HG03442 (cell line): ENCODE measurements around the gene POGLUT2.
"Not testable (repeated sequence)": the region's sequence is repeated elsewhere in the genome, so short reads cannot be mapped to it uniquely, and the experiment has no call there.

ENCODE experiments used
- ATAC-seq: cut with Tn5 transposase; IDR thresholded peaks from one replicate; pipeline ENCODE4 v1.9.1; 2021; ENCODE audit warnings: mild to moderate bottlenecking, moderate library complexity; ENCODE audit not compliant: unreplicated experiment

The POGLUT2 gene

GRCh38 chr13:102807699-102808098 lies 8.9 kb upstream of the POGLUT2 start:
- ATAC-seq, result no peak

- ATAC-seq, result no peak
Observed at GRCh38 chr13:102805680-102806079, 6.9 kb upstream of the POGLUT2 start.

GRCh38 chr13:102800145-102801041 lies 1.6 kb upstream of the POGLUT2 start:
- peak; percentile 75 for ATAC-seq

GRCh38 chr13:102799426-102800144 lies 809 bp upstream of the POGLUT2 start:
- ATAC-seq, result peak; percentile 9

GRCh38 chr13:102793611-102794355 lies 5.0 kb downstream of the POGLUT2 start:
- no peak for ATAC-seq

- no peak for ATAC-seq
Observed at GRCh38 chr13:102792396-102792795, 6.4 kb downstream of the POGLUT2 start.

GRCh38 chr13:102788683-102789082 lies 10.1 kb downstream of the POGLUT2 start:
- ATAC-seq, result no peak

GRCh38 chr13:102784483-102784882 lies 14.3 kb downstream of the POGLUT2 start:
- no peak for ATAC-seq

GRCh38 chr13:102781591-102781990 lies 17.2 kb downstream of the POGLUT2 start:
- ATAC-seq, result no peak

- not testable (repeated sequence) for ATAC-seq
Observed at GRCh38 chr13:102780656-102781055, 18.1 kb downstream of the POGLUT2 start.

- ATAC-seq, result peak; percentile 65
Observed at GRCh38 chr13:102779436-102780159, 19.2 kb downstream of the POGLUT2 start.

GRCh38 chr13:102777736-102778135 lies 21.0 kb downstream of the POGLUT2 start:
- no peak for ATAC-seq

- ATAC-seq, result no peak
Observed at GRCh38 chr13:102776271-102776670, 22.5 kb downstream of the POGLUT2 start.

- ATAC-seq, result no peak
Observed at GRCh38 chr13:102774591-102775520, 23.9 kb downstream of the POGLUT2 start.

GRCh38 chr13:102774214-102774568 lies 24.6 kb downstream of the POGLUT2 start:
- ATAC-seq, result no peak

- peak; percentile 90 for ATAC-seq
Observed at GRCh38 chr13:102773441-102774213, 25.1 kb downstream of the POGLUT2 start, which contains the start of gene TEX30. Gene TEX30, minus strand, starts transcription at chr13:102773786. Its CDS starts 3,760 bp downstream, at chr13:102770026.

- no peak for ATAC-seq
Observed at GRCh38 chr13:102772042-102772425, 26.7 kb downstream of the POGLUT2 start.

GRCh38 chr13:102771298-102772041 lies 27.3 kb downstream of the POGLUT2 start:
- ATAC-seq, result no peak
